ENCODE results near the gene PKP1. TPM values are rescaled to one million over a fixed set of nuclear protein-coding genes. Genes with fewer than 3 reads are reported as not detected.

PKP1 gene
- total and polyA plus RNA-seq, 5 donors from 2014 or later: not detected

DNA sequence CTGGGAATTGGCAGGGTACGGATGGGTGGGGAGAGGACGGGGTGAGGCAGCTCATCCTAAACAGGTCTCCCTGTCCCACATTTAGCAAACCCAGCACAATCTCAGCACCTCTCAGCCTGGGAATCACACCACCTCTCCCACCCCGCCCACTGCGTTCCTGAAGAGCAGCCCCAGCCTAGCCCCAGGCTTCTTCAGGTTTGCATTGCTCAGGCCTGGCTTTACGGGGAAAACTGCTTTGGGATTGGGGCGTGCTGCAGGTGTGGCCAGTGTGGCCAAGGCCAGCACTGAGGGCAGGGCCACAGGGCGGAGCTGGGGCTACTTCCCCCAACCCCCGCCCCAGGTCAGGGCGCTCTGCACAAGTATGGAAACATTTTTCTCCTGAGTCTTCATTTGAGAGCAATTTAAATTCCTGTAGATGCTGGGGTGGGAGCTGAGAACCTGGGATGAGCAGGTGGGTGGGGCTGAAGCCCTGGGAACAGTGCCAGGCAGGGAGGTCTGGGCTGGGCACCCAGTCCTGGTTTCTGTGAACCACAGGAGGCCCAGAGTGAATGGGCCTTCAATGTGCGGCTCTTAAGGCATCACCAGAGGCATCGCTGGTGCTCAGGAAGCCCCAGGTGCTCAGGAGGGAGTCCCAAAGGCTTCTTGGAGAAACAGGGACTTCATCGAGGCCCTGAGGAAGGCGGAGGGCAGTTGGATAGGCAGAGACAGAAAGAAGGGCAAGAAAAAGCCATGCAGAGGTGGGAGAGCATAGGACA, 70.1 kb downstream of the PKP1 start:
- ATAC-seq (ENCODE audit: low read depth in 2 of 2): no peak
- peaks cover 0 to 3% (median 0%) of the 10 kb centered on the region in 7 donors for H3K9me3 Mint-ChIP-seq

DNA sequence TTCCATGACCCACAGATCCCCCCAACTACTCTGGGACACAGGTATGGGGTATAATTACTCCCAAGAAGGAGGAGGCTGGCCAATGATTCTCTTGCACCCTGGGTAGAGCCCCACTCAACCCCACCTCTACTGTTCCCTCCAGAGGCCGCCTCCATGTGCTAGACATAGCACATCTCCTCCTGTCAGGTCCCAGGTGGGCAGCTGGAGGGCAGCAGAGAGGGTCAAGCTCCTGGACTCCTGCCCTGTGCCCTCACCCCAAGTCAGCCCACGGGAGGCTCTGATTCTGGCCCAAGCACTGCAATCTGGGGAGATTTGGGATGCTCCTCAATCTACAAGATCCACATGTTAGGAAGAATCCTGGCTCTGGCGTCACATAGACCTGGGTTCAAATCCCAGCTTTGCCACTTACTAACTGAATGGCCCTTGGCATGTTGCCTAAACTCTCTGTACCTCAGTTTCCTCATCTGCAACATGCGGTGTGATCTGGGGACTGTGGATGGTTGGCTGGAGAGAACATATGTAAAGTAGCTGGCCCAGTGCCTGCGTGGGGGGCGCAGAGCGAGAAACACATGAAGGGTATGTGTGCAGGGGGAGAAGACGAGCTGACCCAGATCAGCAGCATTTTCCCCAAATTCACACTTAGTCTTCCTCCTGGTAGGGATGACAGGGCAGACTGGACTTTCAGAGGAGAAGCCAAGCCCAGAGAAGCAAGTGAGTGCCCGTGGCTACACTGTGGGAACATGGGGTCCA, 71.0 kb downstream of the PKP1 start:
- Histone ChIP-seq H3K9me3 (ENCODE audit: control insufficient read depth in 2 of 2, low read length in 2 of 2) (no peaks in the 10 kb centered on the region), H3K27me3 (ENCODE audit: control insufficient read depth, insufficient read depth, low read length) (no peaks in the 10 kb centered on the region), H3K36me3 (ENCODE audit: control insufficient read depth, insufficient read depth, low read length) (no peaks in the 10 kb centered on the region), H3K27ac (ENCODE audit: insufficient read depth, low read length, poor library complexity, severe bottlenecking) (no peak overlapping the region), H3K4me1 (ENCODE audit: control insufficient read depth, insufficient read depth, low read length, poor library complexity, severe bottlenecking) (no peaks in the 10 kb centered on the region), H3K4me3 (ENCODE audit: low read depth, low read length) (no peak overlapping the region)
- Mint-ChIP-seq H3K4me1 (no peaks in the 10 kb centered on the region), H3K4me3 (no peak overlapping the region), H3K27ac (no peak overlapping the region), H3K36me3 (no peaks in the 10 kb centered on the region), H3K9me3 (peaks cover 0 to 3% (median 0%) of the 10 kb centered on the region in 7 donors), H3K27me3 (peaks cover 4% of the 10 kb centered on the region)
- DNase-seq (no peak), ATAC-seq (ENCODE audit: low read depth in 2 of 2) (no peak)

More for the DNA sequence above, 70.1 kb downstream of the PKP1 start:
- no peaks in the 10 kb centered on the region for H3K27me3 ChIP-seq (ENCODE audit: control insufficient read depth, insufficient read depth, low read length)
- H3K4me1 ChIP-seq (ENCODE audit: control insufficient read depth, insufficient read depth, low read length, poor library complexity, severe bottlenecking): no peaks in the 10 kb centered on the region
- no peak overlapping the region for H3K4me3 Mint-ChIP-seq
- H3K4me1 Mint-ChIP-seq: no peaks in the 10 kb centered on the region
- no peaks in the 10 kb centered on the region for H3K36me3 ChIP-seq (ENCODE audit: control insufficient read depth, insufficient read depth, low read length)
- no peak overlapping the region for H3K4me3 ChIP-seq (ENCODE audit: low read depth, low read length)
- H3K27me3 Mint-ChIP-seq: peaks cover 4% of the 10 kb centered on the region
- H3K9me3 ChIP-seq (ENCODE audit: control insufficient read depth in 2 of 2, low read length in 2 of 2): no peaks in the 10 kb centered on the region
- H3K27ac Mint-ChIP-seq: no peak overlapping the region
- no peak overlapping the region for H3K27ac ChIP-seq (ENCODE audit: insufficient read depth, low read length, poor library complexity, severe bottlenecking)
- DNase-seq: no peak
- no peaks in the 10 kb centered on the region for H3K36me3 Mint-ChIP-seq

DNA sequence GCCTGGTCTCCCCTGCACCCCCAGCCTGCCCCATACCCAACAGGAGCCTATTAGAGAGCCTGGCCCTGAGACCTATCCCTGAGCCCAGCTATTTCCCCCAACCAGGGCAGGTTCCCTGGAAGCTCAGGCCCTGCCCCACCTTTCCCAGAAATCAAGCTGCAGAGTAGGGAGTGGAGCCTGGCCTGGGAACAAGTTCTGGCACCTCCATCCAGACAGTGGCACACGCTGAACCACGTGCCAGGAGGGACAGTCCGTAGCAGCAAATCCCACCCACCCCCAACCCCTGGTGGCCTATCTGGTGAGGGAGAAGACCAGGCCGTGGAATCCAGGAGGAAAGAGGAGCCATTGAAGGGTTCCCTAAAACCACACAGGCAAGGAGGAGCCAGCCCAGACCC, 71.6 kb downstream of the PKP1 start:
- DNase-seq (no peak), ATAC-seq (ENCODE audit: low read depth in 2 of 2) (no peak)
- Histone ChIP-seq H3K27ac (ENCODE audit: insufficient read depth, low read length, poor library complexity, severe bottlenecking) (no peak overlapping the region), H3K4me3 (ENCODE audit: low read depth, low read length) (no peak overlapping the region), H3K27me3 (ENCODE audit: control insufficient read depth, insufficient read depth, low read length) (no peaks in the 10 kb centered on the region), H3K4me1 (ENCODE audit: control insufficient read depth, insufficient read depth, low read length, poor library complexity, severe bottlenecking) (no peaks in the 10 kb centered on the region), H3K36me3 (ENCODE audit: control insufficient read depth, insufficient read depth, low read length) (no peaks in the 10 kb centered on the region), H3K9me3 (ENCODE audit: control insufficient read depth in 2 of 2, low read length in 2 of 2) (no peaks in the 10 kb centered on the region)
- no peaks in the 10 kb centered on the region for H3K4me1 Mint-ChIP-seq
- peaks cover 0 to 2% (median 0%) of the 10 kb centered on the region in 7 donors for H3K9me3 Mint-ChIP-seq
- no peaks in the 10 kb centered on the region for H3K36me3 Mint-ChIP-seq
- H3K27ac Mint-ChIP-seq: no peak overlapping the region
- H3K27me3 Mint-ChIP-seq: peaks cover 7% of the 10 kb centered on the region
- H3K4me3 Mint-ChIP-seq: no peak overlapping the region

DNA sequence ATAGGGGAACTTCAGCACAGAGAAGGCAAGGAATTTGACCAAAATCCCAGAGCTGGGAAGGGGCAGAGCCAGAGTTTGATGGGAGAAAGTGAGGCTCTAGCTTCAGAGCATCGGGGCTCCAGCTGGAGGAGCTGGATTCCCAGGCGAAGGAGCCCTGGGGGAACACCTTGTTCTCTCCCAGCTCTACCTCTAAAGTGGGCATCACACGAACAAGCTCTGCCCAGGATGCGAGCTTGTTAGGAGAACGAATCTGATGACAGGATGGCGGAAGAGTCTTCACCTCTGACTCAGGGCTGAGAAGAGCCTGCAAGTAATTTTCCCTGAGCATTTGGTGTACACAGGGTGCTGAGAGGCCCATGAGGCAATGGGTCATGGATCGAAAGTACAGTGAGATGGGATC, 72.2 kb downstream of the PKP1 start:
- no peak overlapping the region for H3K4me3 Mint-ChIP-seq
- Histone ChIP-seq H3K4me1 (ENCODE audit: control insufficient read depth, insufficient read depth, low read length, poor library complexity, severe bottlenecking) (no peaks in the 10 kb centered on the region), H3K4me3 (ENCODE audit: low read depth, low read length) (no peak overlapping the region), H3K27me3 (ENCODE audit: control insufficient read depth, insufficient read depth, low read length) (no peaks in the 10 kb centered on the region), H3K9me3 (ENCODE audit: control insufficient read depth in 2 of 2, low read length in 2 of 2) (no peaks in the 10 kb centered on the region), H3K27ac (ENCODE audit: insufficient read depth, low read length, poor library complexity, severe bottlenecking) (no peak overlapping the region), H3K36me3 (ENCODE audit: control insufficient read depth, insufficient read depth, low read length) (no peaks in the 10 kb centered on the region)
- no peaks in the 10 kb centered on the region for H3K4me1 Mint-ChIP-seq
- peaks cover 9% of the 10 kb centered on the region for H3K27me3 Mint-ChIP-seq
- no peak for ATAC-seq (ENCODE audit: low read depth in 2 of 2)
- no peak for DNase-seq
- H3K36me3 Mint-ChIP-seq: no peaks in the 10 kb centered on the region
- no peak overlapping the region for H3K27ac Mint-ChIP-seq
- peaks cover 0 to 2% (median 0%) of the 10 kb centered on the region in 7 donors for H3K9me3 Mint-ChIP-seq

DNA sequence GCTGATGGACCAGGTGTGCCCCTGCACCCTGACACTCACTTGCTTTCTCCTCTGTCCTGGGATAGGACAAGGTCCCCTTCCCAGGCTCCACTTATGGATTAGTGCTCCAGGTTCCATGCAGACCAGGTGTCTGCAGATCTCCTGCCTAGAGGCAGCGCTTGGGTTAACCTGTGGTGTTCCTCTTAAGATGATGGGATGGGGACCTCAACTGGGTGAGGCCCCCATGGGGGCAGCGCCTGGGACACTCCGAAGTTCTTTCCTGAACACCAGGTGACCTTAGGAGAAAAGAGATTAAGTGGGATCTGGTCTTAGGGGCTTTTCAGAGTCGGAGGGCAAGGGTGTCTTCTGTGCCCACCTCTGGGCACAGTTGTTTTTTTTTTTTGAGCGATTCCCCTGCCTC, 72.9 kb downstream of the PKP1 start:
- DNase-seq: no peak
- Histone ChIP-seq H3K9me3 (ENCODE audit: control insufficient read depth in 2 of 2, low read length in 2 of 2) (no peaks in the 10 kb centered on the region), H3K4me3 (ENCODE audit: low read depth, low read length) (no peak overlapping the region), H3K36me3 (ENCODE audit: control insufficient read depth, insufficient read depth, low read length) (no peaks in the 10 kb centered on the region), H3K27ac (ENCODE audit: insufficient read depth, low read length, poor library complexity, severe bottlenecking) (no peak overlapping the region), H3K4me1 (ENCODE audit: control insufficient read depth, insufficient read depth, low read length, poor library complexity, severe bottlenecking) (no peaks in the 10 kb centered on the region), H3K27me3 (ENCODE audit: control insufficient read depth, insufficient read depth, low read length) (no peaks in the 10 kb centered on the region)
- H3K36me3 Mint-ChIP-seq: no peaks in the 10 kb centered on the region
- peaks cover 0 to 2% (median 0%) of the 10 kb centered on the region in 7 donors for H3K9me3 Mint-ChIP-seq
- ATAC-seq (ENCODE audit: low read depth in 2 of 2): no peak
- no peaks in the 10 kb centered on the region for H3K4me1 Mint-ChIP-seq
- peaks cover 8% of the 10 kb centered on the region for H3K27me3 Mint-ChIP-seq
- H3K27ac Mint-ChIP-seq: no peak overlapping the region
- H3K4me3 Mint-ChIP-seq: no peak overlapping the region

DNA sequence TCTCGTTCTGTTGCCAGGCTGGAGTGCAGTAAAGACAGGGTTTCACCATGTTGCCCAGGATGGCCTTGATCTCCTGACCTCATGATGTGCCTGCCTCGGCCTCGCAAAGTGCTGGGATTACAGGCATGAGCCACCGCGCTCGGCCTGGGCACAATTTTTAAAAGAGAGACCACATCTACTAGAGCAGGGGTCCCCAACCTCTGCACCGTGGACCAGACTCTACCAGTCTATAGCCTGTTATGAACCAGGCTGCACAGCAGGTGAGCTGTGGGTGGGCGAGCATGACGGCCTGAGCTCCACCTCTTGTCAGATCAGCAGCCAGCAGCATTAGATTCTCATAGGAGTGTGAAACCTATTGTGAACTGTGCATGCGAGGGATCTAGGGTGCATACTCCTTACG, 73.4 kb downstream of the PKP1 start:
- Histone ChIP-seq H3K27me3 (ENCODE audit: control insufficient read depth, insufficient read depth, low read length) (no peaks in the 10 kb centered on the region), H3K9me3 (ENCODE audit: control insufficient read depth in 2 of 2, low read length in 2 of 2) (no peaks in the 10 kb centered on the region), H3K4me3 (ENCODE audit: low read depth, low read length) (no peak overlapping the region), H3K4me1 (ENCODE audit: control insufficient read depth, insufficient read depth, low read length, poor library complexity, severe bottlenecking) (no peaks in the 10 kb centered on the region), H3K27ac (ENCODE audit: insufficient read depth, low read length, poor library complexity, severe bottlenecking) (no peak overlapping the region), H3K36me3 (ENCODE audit: control insufficient read depth, insufficient read depth, low read length) (no peaks in the 10 kb centered on the region)
- DNase-seq (no peak), ATAC-seq (ENCODE audit: low read depth in 2 of 2) (no peak)
- H3K9me3 Mint-ChIP-seq: no peaks in the 10 kb centered on the region
- H3K36me3 Mint-ChIP-seq: no peaks in the 10 kb centered on the region
- H3K27me3 Mint-ChIP-seq: peaks cover 5% of the 10 kb centered on the region
- no peaks in the 10 kb centered on the region for H3K4me1 Mint-ChIP-seq
- H3K4me3 Mint-ChIP-seq: no peak overlapping the region
- H3K27ac Mint-ChIP-seq: no peak overlapping the region

DNA sequence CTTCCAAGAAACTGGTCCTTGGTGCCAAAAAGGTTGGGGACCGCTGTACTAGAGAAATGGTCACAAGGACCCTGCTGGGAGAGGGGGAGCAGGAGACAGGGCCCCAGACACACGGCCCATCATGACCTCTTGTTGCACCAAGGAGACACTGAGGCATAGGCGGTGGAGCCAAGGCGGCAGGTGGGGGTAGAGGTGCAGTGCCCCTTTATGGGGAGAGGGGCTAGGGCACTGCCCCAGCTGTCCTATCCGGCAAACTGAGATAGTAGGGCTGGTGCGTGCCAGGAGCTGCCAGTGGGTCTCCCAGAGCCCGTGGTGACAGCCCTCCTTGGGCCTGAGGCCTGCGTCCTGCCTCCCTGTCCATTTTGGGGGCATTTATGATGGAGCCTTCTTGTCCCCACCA, 73.9 kb downstream of the PKP1 start:
- Mint-ChIP-seq H3K9me3 (no peaks in the 10 kb centered on the region), H3K27ac (no peak overlapping the region), H3K4me1 (no peaks in the 10 kb centered on the region), H3K4me3 (no peak overlapping the region), H3K36me3 (no peaks in the 10 kb centered on the region), H3K27me3 (peaks cover 5% of the 10 kb centered on the region)
- Histone ChIP-seq H3K27me3 (ENCODE audit: control insufficient read depth, insufficient read depth, low read length) (no peaks in the 10 kb centered on the region), H3K9me3 (ENCODE audit: control insufficient read depth in 2 of 2, low read length in 2 of 2) (no peaks in the 10 kb centered on the region), H3K36me3 (ENCODE audit: control insufficient read depth, insufficient read depth, low read length) (no peaks in the 10 kb centered on the region), H3K27ac (ENCODE audit: insufficient read depth, low read length, poor library complexity, severe bottlenecking) (no peak overlapping the region), H3K4me1 (ENCODE audit: control insufficient read depth, insufficient read depth, low read length, poor library complexity, severe bottlenecking) (no peaks in the 10 kb centered on the region), H3K4me3 (ENCODE audit: low read depth, low read length) (no peak overlapping the region)
- DNase-seq (no peak), ATAC-seq (ENCODE audit: low read depth in 2 of 2) (no peak)

Measured in CD4-positive, CD25-positive, alpha-beta regulatory T cell (primary cell).